Fibroblast of lung (primary cell): Measurements from ENCODE around the gene SHANK1.

Source experiments
- CTCF ChIP-seq, 2 donors: IDR thresholded peaks in 1 of 2; conservative IDR thresholded peaks in 1 of 2; 1 replicate in 1 of 2; 2 replicates in 1 of 2; pipeline ENCODE4 v1.5.1; 2011 to 2012; ENCODE audit warnings: low read length in 2 of 2, control low read depth in 1 of 2, inconsistent platforms in 1 of 2, low read depth in 1 of 2, mild to moderate bottlenecking in 1 of 2
- EZH2 ChIP-seq: IDR thresholded peaks from 2 replicates; pipeline ENCODE4 v1.5.1; 2012; ENCODE audit warnings: low read length, control low read depth, mild to moderate bottlenecking; ENCODE audit errors: missing control alignments

- no peak for TF ChIP-seq CTCF (conservative IDR thresholded peaks at IDR 0.05 in 1 of 2, IDR thresholded peaks at IDR 0.05 in 1 of 2; ENCODE audit: low read depth in 1 of 2, low read length in 2 of 2)
- no peak for TF ChIP-seq EZH2
Measured at GRCh38 chr19:50717026-50717723, 2.4 kb downstream of the SHANK1 start.
